Colon (tissue), 2 donors: ENCODE measurements around the gene RAE1.
"Not testable (repeated sequence)": the region's sequence is repeated elsewhere in the genome, so short reads cannot be mapped to it uniquely, and the experiment has no call there.

Source experiments
- FAIRE-seq: peaks from 2 replicates; lab custom pipeline; 2012; peaks lifted over from hg19 to GRCh38; lab: Jason Lieb, UNC
- donor health status: control.
- donor health status: control.

Gene RAE1

GRCh38 chr20:57326667-57327455, 24.2 kb upstream of the RAE1 start:
- FAIRE-seq, result no peak

- FAIRE-seq, result no peak
These were observed 23.2 kb upstream of the RAE1 start for GRCh38 chr20:57327820-57328219.

GRCh38 chr20:57329608-57330221, 21.3 kb upstream of the RAE1 start, which contains the start of gene SPO11:
SPO11 (plus strand) TSS chr20:57329803; CDS start chr20:57329868, 65 bp downstream.
- no peak for FAIRE-seq

GRCh38 chr20:57330998-57331397, 20.1 kb upstream of the RAE1 start:
- no peak for FAIRE-seq

GRCh38 chr20:57332105-57333089, 18.7 kb upstream of the RAE1 start:
- FAIRE-seq, result no peak

- no peak for FAIRE-seq
These were observed 15.7 kb upstream of the RAE1 start for GRCh38 chr20:57335392-57335791.

GRCh38 chr20:57341663-57342062, 9.4 kb upstream of the RAE1 start:
- no peak for FAIRE-seq

GRCh38 chr20:57342829-57343228, 8.2 kb upstream of the RAE1 start:
- FAIRE-seq, result no peak

- no peak for FAIRE-seq
These were observed 4.6 kb upstream of the RAE1 start for GRCh38 chr20:57346477-57346876.

- no peak for FAIRE-seq
These were observed 3.7 kb upstream of the RAE1 start for GRCh38 chr20:57347393-57347792.

GRCh38 chr20:57348200-57348921, 2.7 kb upstream of the RAE1 start:
- not testable (repeated sequence) for FAIRE-seq

- not testable (repeated sequence) for FAIRE-seq
These were observed 2.0 kb upstream of the RAE1 start for GRCh38 chr20:57348922-57349574.

- FAIRE-seq, result no peak
These were observed 859 bp upstream of the RAE1 start for GRCh38 chr20:57350081-57350710.

GRCh38 chr20:57350726-57351041, 371 bp upstream of the RAE1 start:
- FAIRE-seq, result not testable (repeated sequence)

- FAIRE-seq, result no peak
These were observed 1.2 kb downstream of the RAE1 start for GRCh38 chr20:57352305-57352704.

- no peak for FAIRE-seq
These were observed 2.3 kb downstream of the RAE1 start for GRCh38 chr20:57353351-57353750.

GRCh38 chr20:57361517-57361916, 10.5 kb downstream of the RAE1 start:
- no peak for FAIRE-seq

- no peak for FAIRE-seq
These were observed 13.4 kb downstream of the RAE1 start for GRCh38 chr20:57364451-57364850.

GRCh38 chr20:57369596-57369995, 18.5 kb downstream of the RAE1 start:
- FAIRE-seq, result no peak

- no peak for FAIRE-seq
These were observed 19.3 kb downstream of the RAE1 start for GRCh38 chr20:57370316-57370715.

GRCh38 chr20:57371363-57371762, 20.3 kb downstream of the RAE1 start:
- FAIRE-seq, result no peak
